Memory B cell (primary cell): Measurements from ENCODE around the gene SSR2.

ENCODE experiments used
- ATAC-seq: fragments of 150-1000 bp; cut with Tn5 transposase; 2 replicates; pipeline ENCODE4 v1.10.0; 2021; ENCODE audit warnings: low read depth, mild to moderate bottlenecking, moderate library complexity
- DNase-seq, 2 donors: peaks; one replicate each; pipeline ENCODE4 v3.0.0; 2022; ENCODE audit warnings: low spot score in 2 of 2
- H3K27ac Mint-ChIP-seq: one replicate; pipeline ENCODE4 v1.8.0; 2022; ENCODE audit warnings: mild to moderate bottlenecking, moderate library complexity, mixed read lengths
- H3K27me3 Mint-ChIP-seq: one replicate; pipeline ENCODE4 v1.8.0; 2022; ENCODE audit warnings: mixed read lengths
- H3K36me3 Mint-ChIP-seq: one replicate; pipeline ENCODE4 v1.8.0; 2022; ENCODE audit warnings: mild to moderate bottlenecking, mixed read lengths
- H3K4me1 Mint-ChIP-seq: one replicate; pipeline ENCODE4 v1.8.0; 2022; ENCODE audit warnings: mixed read lengths
- H3K4me3 Mint-ChIP-seq: one replicate; pipeline ENCODE4 v1.8.0; 2022; ENCODE audit warnings: mild to moderate bottlenecking, moderate library complexity, mixed read lengths
- H3K9me3 Mint-ChIP-seq: one replicate; pipeline ENCODE4 v1.8.0; 2022; ENCODE audit warnings: mixed read lengths

The SSR2 gene

DNA sequence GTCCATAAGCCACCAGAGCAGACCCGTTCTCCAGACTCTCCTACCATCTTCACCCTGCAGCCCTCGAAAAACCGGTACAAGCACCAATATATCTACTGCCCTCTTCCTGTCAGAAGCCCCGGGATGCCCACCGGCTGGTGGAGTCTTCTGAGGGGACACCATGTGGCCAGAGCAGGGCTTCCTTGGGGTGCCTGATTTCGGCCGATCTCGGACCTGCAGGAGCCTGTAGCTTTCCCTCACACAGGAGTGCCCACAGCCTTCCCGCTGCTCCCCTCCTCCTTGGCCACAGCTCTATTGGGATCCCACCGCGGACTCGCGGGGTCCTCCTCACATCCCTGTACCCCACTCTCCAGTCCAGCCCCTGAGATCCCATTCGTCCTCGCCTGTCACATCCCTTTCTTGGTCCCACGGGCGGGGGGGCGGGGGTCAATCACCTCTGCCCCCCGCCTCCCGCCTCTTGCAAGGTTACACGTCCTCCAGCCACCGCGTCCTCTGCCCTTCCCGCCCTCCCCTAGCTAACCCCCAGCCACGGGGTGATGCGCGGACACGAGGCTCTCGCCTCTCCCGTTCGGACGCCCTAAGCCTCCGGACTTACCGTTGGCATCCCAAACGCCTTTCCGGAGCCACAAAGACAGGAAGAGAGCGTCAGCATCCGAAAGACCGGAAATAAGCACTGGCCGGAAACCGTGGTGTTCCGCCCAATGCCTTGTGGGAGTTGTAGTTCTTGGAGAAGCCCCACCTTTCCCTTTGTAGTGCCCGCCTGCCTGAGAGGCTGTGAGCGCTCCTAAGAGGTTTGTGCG, at the start of gene SSR2:
TSS of gene SSR2 (minus strand) at position 659 of the 800 bp plus-strand sequence. CDS start 784 bp downstream, outside the sequence.
- Mint-ChIP-seq H3K4me1 (peaks cover 19% of the 10 kb centered on the region), H3K27ac (peak within 1 kb of the TSS; percentile 89), H3K4me3 (peak within 1 kb of the TSS; percentile 98), H3K9me3 (no peaks in the 10 kb centered on the region), H3K36me3 (peaks cover 12% of the 10 kb centered on the region), H3K27me3 (peaks cover 4% of the 10 kb centered on the region)
- DNase-seq (peak; percentile 73), ATAC-seq (peak; percentile 100)

DNA sequence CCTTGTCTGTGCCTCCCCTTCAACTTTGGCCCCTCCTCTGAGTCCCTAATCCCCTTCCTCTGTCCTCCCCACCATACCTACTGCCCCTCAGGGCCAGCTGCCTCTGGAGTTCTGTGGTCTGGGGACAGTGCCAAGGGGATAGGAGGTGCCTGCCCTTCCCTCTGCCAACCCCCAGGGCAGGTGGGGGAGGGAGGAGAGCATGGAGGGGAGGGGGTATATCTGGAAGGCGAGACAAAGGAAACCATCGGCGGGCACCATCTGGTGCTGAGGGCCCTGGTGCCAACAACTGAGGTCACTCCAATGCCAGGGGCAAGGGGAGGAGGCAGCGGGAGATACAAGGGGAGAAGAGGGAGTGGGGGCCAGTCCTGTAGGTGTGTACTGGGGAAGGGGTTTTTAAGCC, 49.8 kb upstream of the SSR2 start:
- Mint-ChIP-seq H3K9me3 (no peaks in the 10 kb centered on the region), H3K4me3 (no peak overlapping the region), H3K36me3 (no peaks in the 10 kb centered on the region), H3K4me1 (peaks cover 7% of the 10 kb centered on the region), H3K27ac (no peak overlapping the region), H3K27me3 (peaks cover 4% of the 10 kb centered on the region)
- ATAC-seq (no peak), DNase-seq (no peak)

DNA sequence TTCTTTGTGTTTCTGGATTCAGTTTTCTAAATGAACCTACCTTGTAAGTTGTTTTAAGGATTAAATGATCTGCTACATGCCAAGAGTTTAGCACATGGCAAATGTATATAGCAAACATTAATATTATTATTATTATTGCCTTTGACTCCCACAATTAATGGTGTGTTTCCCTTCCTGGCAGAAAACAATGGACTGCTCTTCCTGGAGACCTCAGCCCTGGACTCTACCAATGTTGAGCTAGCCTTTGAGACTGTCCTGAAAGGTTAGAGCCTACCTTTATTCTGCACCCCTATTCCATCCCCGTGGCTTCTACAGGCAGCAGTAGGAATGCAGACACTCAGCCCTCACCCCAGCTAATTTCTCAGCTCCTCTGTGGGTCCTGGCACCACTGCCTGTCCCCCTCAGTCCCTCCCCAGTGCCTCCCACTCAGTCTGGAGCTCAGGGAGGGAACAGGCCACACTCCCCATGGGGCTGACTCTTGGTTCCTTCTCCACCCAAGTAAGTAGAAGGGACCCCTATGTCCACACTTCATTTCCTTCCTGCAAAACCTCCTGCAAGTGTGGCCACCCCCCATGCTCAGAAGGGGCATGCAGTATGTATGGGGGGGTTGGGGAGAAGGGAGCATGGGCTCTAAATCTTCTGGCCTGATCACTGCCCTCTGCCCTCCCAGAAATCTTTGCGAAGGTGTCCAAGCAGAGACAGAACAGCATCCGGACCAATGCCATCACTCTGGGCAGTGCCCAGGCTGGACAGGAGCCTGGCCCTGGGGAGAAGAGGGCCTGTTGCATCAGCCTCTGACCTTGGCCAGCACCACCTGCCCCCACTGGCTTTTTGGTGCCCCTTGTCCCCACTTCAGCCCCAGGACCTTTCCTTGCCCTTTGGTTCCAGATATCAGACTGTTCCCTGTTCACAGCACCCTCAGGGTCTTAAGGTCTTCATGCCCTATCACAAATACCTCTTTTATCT, 49.0 kb upstream of the SSR2 start:
- Mint-ChIP-seq H3K36me3 (no peaks in the 10 kb centered on the region), H3K27me3 (peaks cover 4% of the 10 kb centered on the region), H3K9me3 (no peaks in the 10 kb centered on the region), H3K4me3 (no peak overlapping the region), H3K4me1 (peaks cover 2% of the 10 kb centered on the region), H3K27ac (no peak overlapping the region)
- DNase-seq (no peak), ATAC-seq (no peak)

DNA sequence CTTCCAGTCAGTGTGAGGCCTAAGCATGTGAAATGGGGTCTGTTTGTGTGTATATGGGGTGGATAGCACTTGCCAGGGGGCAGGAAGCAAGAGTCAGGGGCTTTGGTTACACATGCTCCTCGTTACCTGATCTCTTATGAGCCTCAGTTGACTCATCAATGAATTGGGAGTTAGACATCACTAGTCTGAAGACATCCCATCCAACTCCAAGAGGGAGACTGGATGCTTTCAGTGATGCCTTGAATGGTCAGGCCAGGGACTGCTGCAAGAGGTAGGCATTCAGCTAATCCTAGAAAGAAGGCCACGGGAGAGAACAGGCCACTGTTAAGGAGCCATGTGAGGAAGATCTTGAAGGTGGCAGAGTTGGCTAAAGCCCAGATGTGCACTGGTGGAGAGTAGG, 46.5 kb upstream of the SSR2 start:
- no peak overlapping the region for H3K27ac Mint-ChIP-seq

DNA sequence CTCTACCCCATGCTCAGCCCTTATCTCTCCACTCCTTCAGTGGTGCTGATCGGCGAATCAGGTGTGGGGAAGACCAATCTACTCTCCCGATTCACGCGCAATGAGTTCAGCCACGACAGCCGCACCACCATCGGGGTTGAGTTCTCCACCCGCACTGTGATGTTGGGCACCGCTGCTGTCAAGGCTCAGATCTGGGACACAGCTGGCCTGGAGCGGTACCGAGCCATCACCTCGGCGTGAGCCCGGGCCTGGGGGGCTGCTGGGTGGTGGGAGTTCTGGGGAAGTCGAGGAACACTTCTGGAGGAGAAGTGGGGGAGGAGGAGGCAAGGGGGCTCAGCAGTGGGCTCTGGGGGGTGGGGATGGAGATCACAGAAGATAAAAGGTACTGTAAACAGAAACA, 45.1 kb upstream of the SSR2 start:
- Mint-ChIP-seq H3K9me3 (no peaks in the 10 kb centered on the region), H3K4me1 (peaks cover 5% of the 10 kb centered on the region), H3K36me3 (no peaks in the 10 kb centered on the region), H3K27me3 (peaks cover 4% of the 10 kb centered on the region), H3K4me3 (no peak overlapping the region), H3K27ac (no peak overlapping the region)
- no peak for ATAC-seq
- DNase-seq, result no peak

More for the DNA sequence above, 46.5 kb upstream of the SSR2 start:
- no peak for ATAC-seq
- DNase-seq, result no peak
- Mint-ChIP-seq H3K4me1 (peaks cover 2% of the 10 kb centered on the region), H3K4me3 (no peak overlapping the region), H3K36me3 (no peaks in the 10 kb centered on the region), H3K9me3 (no peaks in the 10 kb centered on the region), H3K27me3 (peaks cover 4% of the 10 kb centered on the region)

DNA sequence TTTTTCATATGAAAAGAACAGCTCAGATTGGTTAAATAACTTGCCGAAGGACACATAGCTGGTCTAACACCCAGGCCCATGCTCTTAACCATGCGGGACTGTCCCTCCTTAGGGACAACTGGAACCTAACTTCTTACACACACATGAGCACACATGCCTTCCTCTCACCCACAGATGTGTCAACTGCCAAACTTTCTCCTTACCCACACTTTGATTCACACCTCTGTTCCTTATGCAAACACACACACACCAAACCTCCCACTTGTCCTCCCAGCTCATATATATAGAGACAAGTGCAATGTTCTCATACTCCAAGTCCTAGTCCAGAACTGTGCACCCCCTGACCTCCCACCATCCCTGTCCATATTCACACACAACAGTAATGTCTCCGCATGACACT, 44.5 kb upstream of the SSR2 start:
- ATAC-seq (no peak), DNase-seq (no peak)
- Mint-ChIP-seq H3K4me1 (peaks cover 6% of the 10 kb centered on the region), H3K27me3 (no peaks in the 10 kb centered on the region), H3K4me3 (no peak overlapping the region), H3K27ac (no peak overlapping the region), H3K9me3 (no peaks in the 10 kb centered on the region), H3K36me3 (no peaks in the 10 kb centered on the region)

DNA sequence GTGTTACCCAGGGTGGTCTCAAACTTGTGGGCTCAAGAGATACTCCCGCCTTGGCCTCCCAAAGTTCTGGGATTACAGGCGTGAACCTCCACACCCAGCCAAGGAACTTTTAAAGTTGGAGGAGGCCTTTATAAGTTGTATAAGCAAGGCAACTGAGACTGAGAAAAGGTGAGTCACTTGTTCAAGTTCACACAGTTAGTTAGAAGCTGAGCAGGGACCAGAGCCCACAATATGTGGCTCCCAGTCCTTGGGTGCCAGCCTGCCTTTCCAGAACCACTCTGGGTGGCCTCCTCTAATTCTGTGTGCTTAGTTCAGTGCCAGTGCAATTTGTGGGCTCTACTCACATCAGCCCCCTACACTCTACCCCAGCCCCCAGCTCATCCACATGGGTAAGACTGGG, 43.9 kb upstream of the SSR2 start:
- Mint-ChIP-seq H3K27ac (no peak overlapping the region), H3K4me3 (no peak overlapping the region), H3K27me3 (no peaks in the 10 kb centered on the region), H3K36me3 (no peaks in the 10 kb centered on the region), H3K9me3 (no peaks in the 10 kb centered on the region), H3K4me1 (peaks cover 6% of the 10 kb centered on the region)
- ATAC-seq (no peak), DNase-seq (no peak)

DNA sequence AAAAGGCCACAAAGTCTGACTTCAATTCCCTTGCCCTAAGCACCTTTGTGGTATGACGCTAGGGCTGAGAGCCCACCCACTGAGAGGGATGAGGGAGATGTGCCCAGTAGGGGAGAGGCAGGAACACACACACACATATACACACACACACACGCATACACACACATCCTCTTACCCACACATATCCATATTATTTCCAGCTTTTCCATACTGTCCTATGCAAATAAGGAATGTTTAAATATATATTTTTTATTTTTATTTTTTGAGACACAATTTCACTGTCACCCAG, 43.2 kb upstream of the SSR2 start:
- no peak for ATAC-seq
- Mint-ChIP-seq H3K27ac (no peak overlapping the region), H3K9me3 (no peaks in the 10 kb centered on the region), H3K4me1 (peaks cover 6% of the 10 kb centered on the region), H3K36me3 (no peaks in the 10 kb centered on the region), H3K27me3 (no peaks in the 10 kb centered on the region), H3K4me3 (no peak overlapping the region)
- no peak for DNase-seq

DNA sequence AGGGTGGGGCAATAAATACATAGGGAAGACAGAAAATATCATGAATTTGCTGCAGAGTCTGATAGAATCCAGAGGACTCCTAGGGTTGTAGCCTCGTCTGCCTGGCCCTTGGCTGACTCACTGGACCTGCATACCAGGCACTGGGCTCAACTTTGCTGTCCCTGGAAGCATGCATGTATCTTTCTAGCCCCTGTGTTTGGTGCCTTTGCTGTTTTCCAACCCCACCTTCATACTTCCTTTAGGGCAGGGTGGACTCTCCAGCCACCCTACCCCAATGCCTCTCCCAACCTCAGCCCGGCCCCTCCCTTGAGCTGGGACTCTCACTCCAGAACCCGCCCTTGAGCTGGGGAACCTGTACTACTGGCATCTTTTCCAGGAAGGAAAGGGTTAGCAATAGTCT, 41.4 kb upstream of the SSR2 start:
- DNase-seq (no peak), ATAC-seq (no peak)
- H3K4me3 Mint-ChIP-seq, result no peak overlapping the region
- H3K9me3 Mint-ChIP-seq, result no peaks in the 10 kb centered on the region
- H3K27ac Mint-ChIP-seq, result no peak overlapping the region
- peaks cover 6% of the 10 kb centered on the region for H3K4me1 Mint-ChIP-seq
- no peaks in the 10 kb centered on the region for H3K27me3 Mint-ChIP-seq
- H3K36me3 Mint-ChIP-seq, result no peaks in the 10 kb centered on the region

DNA sequence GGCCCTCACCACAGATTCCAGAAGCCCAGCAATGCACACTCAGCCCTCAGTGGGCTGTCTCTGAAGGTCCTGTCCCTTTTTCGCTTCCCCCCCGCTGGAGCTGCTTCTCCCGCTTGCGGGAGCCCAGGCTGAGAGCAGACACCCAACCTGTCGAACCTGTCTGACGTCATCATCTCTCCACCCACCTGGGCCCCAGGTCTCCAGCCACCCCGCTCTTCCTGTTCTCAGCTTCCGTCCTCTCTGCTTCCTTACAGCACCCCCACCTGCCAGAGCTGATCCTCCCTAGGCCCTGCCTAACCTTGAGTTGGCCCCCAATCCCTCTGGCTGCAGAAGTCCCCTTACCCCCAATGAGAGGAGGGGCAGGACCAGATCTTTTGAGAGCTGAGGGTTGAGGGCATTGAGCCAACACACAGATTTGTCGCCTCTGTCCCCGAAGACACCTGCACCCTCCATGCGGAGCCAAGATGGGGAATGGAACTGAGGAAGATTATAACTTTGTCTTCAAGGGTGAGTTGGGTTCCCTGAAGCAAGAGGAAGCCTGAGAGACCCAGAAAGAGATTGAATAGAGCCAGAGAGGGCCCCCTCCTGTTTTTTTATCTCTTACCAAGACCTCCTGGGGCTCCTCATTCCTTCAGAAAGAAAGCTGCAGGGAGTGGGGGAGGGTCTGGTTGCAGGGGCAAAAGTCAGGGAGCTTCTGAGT, 40.3 kb upstream of the SSR2 start, which contains the start of gene RAB25:
TSS of gene RAB25 (plus strand) at position 224 of the 700 bp plus-strand sequence. CDS start at position 465, 241 bp downstream.
- Mint-ChIP-seq H3K4me3 (no peak within 1 kb of the TSS), H3K9me3 (no peaks in the 10 kb centered on the region)
- ATAC-seq, result no peak

DNA sequence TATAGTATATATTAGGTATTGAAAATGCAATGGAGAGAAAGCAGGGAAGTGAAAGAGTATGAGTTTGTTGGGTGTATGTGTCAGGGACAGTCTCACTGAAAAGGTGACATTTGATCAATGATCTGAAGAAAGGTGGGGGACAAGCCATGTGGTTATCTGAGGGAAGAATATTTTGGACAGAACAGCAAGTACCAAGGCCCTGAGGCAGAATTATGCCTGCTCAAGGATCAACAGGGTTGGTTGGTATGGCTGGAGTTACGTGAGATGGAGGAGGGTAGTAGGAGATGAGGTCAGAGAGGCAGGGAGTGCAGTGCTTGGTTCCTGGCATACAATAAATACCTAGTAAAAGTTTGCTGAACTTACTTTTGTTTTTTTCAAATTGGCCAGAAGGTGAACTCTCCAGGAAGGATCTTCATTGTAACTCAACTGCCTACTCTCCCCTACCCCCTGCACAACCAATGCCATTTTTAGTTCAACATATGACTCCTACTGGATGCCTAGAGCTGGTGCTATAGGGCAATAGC, 35.6 kb upstream of the SSR2 start:
- ATAC-seq (no peak), DNase-seq (no peak)
- H3K27me3 Mint-ChIP-seq, result no peaks in the 10 kb centered on the region
- no peaks in the 10 kb centered on the region for H3K9me3 Mint-ChIP-seq
- H3K4me1 Mint-ChIP-seq, result peaks cover 26% of the 10 kb centered on the region
- H3K4me3 Mint-ChIP-seq, result peak overlapping the region; percentile 2
- H3K27ac Mint-ChIP-seq, result peak overlapping the region; percentile 46
- peaks cover 4% of the 10 kb centered on the region for H3K36me3 Mint-ChIP-seq

More for the DNA sequence above, 40.3 kb upstream of the SSR2 start, which contains the start of gene RAB25:
- H3K27me3 Mint-ChIP-seq, result no peaks in the 10 kb centered on the region
- no peak within 1 kb of the TSS for H3K27ac Mint-ChIP-seq
- DNase-seq, result no peak
- peaks cover 9% of the 10 kb centered on the region for H3K4me1 Mint-ChIP-seq
- H3K36me3 Mint-ChIP-seq, result peaks cover 4% of the 10 kb centered on the region

DNA sequence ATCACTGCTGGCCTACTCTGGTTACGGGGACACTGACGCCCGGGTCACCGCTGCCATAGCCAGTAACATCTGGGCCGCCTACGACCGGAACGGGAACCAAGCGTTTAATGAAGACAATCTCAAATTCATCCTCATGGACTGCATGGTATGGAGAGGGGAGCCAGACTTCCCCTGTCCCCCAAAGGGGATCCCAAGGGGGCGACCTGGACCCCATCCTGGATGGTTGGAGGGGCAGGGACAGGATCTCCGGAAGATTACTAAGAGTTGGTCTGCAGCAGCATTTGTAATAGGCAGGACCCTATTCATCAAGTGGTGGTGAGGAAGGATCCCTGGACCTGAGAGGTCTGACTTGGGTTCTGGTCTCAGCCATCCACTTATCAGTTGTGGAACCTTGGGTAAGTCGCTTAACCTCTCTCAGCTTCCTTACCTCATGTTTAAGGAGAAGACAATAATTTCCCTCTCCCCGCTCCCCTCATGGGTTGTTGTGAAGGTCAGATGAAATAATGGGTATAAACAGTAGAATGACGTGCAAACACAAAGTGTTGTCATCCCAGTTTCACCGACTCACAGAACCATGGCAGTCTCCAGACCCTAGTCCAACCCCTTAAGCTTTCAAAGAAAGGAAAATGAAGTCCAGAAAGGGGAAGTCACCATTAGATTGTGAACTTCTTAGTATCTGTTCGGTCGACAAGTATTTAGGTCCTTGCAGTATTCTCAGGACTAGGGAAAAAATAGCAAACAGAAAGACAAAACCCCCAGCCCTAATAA, 34.7 kb upstream of the SSR2 start:
- Mint-ChIP-seq H3K27ac (peak overlapping the region; percentile 35), H3K36me3 (peaks cover 4% of the 10 kb centered on the region), H3K27me3 (no peaks in the 10 kb centered on the region), H3K4me3 (peak overlapping the region; percentile 92), H3K4me1 (peaks cover 23% of the 10 kb centered on the region), H3K9me3 (no peaks in the 10 kb centered on the region)
- ATAC-seq (no peak), DNase-seq (no peak)
